NCI-H345 treated with DMSO at 0.1 percent for 48 hours (cell line): ENCODE results near the gene DBX2.
"Not testable (repeated sequence)": the region's sequence is repeated elsewhere in the genome, so short reads cannot be mapped to it uniquely, and the experiment has no call there.

Experiments
- DNase-seq: peaks from one replicate; lab custom pipeline; 2025; ENCODE audit not compliant: unreplicated experiment; lab: John Stamatoyannopoulos, UW

The DBX2 gene

DNA sequence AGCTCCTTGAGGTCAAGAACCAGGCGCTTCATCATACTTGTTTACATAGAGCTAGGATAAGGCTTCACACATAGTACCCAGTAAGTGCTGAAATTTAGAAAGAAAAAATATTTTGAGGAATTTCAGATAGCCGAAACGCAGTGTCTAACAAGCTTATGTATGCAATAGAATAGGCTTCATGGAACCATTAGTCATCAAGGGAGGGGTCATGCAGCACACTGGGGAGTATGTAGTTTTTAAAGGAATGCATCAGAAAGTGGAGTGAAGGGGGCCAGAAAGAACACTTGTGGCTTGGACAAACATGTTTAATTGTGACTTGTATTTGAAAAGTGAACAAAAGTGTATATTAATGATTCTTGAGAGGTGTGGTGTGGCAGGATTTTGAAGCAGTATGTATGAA, 38.1 kb downstream of the DBX2 start:
- no peak for DNase-seq

GRCh38 chr12:45010059-45010458, 40.8 kb downstream of the DBX2 start:
- DNase-seq = no peak

GRCh38 chr12:45008211-45008610, 42.7 kb downstream of the DBX2 start:
- DNase-seq = no peak

GRCh38 chr12:44999355-44999754, 51.5 kb downstream of the DBX2 start:
- no peak for DNase-seq

GRCh38 chr12:44993161-44993560, 57.7 kb downstream of the DBX2 start:
- no peak for DNase-seq

- DNase-seq = not testable (repeated sequence)
Measured at GRCh38 chr12:44984863-44985262, 66.0 kb downstream of the DBX2 start.

GRCh38 chr12:44979918-44980317, 71.0 kb downstream of the DBX2 start:
- no peak for DNase-seq

DNA sequence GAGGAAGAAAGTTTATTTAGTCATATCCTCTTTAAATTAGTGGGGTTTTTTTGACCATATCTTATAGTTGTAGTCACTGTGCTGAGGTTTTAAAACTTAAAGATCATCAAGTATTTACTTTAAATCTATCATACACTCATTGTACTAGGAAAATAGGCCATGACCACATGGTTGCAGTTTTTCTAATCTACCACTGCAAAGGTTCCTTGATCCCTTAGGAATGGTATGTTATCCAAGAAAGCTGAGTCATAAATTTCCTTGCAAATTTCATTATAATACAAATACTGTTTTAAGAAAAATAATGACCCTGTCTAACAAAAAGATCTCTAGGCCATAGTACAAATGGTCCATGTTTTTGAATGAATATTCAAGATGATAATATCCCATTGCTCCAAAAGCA, 74.7 kb downstream of the DBX2 start:
- no peak for DNase-seq

GRCh38 chr12:44972746-44973421, 78.0 kb downstream of the DBX2 start:
- no peak for DNase-seq

- no peak for DNase-seq
Measured at GRCh38 chr12:44968965-44969364, 81.9 kb downstream of the DBX2 start.
